Prostate gland (tissue), 2 donors: Measurements from ENCODE around the gene RORC. TPM values are rescaled to one million over a fixed set of nuclear protein-coding genes. Genes with fewer than 3 reads are reported as not detected.
"Not testable (repeated sequence)": the region's sequence is repeated elsewhere in the genome, so short reads cannot be mapped to it uniquely, and the experiment has no call there.

Source experiments
- DNase-seq: peaks from one replicate; pipeline ENCODE4 v3.0.0-alpha.2; 2019; ENCODE audit warnings: low spot score
- H3K27ac ChIP-seq, 2 donors: fragments of 200-600 bp; sonication (generic); 2 replicates each; pipeline ENCODE4 v1.5.1; 2017 to 2019
- H3K27me3 ChIP-seq: fragments of 200-600 bp; sonication (generic); replicated peaks from 2 replicates; pipeline ENCODE4 v1.5.1; 2019; ENCODE audit not compliant: insufficient read depth
- H3K36me3 ChIP-seq, 2 donors: fragments of 200-600 bp; sonication (generic); 1 replicate in 1 of 2; 2 replicates in 1 of 2; pipeline versions ENCODE4 v1.5.1 to v1.8.1; 2017 to 2019
- H3K4me1 ChIP-seq: fragments of 200-600 bp; sonication (generic); replicated peaks from 2 replicates; pipeline ENCODE4 v1.5.1; 2019
- H3K4me3 ChIP-seq, 2 donors: fragments of 200-600 bp; sonication (generic); 2 replicates each; pipeline ENCODE4 v1.5.1; 2017 to 2019
- H3K9me3 ChIP-seq: fragments of 200-600 bp; sonication (generic); 2 replicates; pipeline ENCODE4 v1.5.1; 2017
- CTCF ChIP-seq, 4 experiments: fragments of 200-600 bp in 2 of 4; fragments of 450-650 bp in 2 of 4; sonication (generic) in 2 of 4; IDR thresholded peaks; 1 replicate in 3 of 4; 2 replicates in 1 of 4; pipeline ENCODE4 v1.5.1; 2016 to 2019; ENCODE audit warnings: antibody characterized with exemption in 4 of 4, mild to moderate bottlenecking in 2 of 4, moderate library complexity in 2 of 4
- POLR2A ChIP-seq: fragments of 450-650 bp; IDR thresholded peaks from one replicate; pipeline ENCODE4 v1.6.1; 2016; ENCODE audit warnings: antibody characterized with exemption, mild to moderate bottlenecking
- POLR2AphosphoS5 ChIP-seq: sonication (generic); formaldehyde crosslinking; IDR thresholded peaks from one replicate; pipeline ENCODE4 v1.6.1; 2017; ENCODE audit warnings: antibody characterized with exemption
- WGBS: methylation state at CpG from one replicate; pipeline ENCODE4 v1.1.5; 2018; 5-methylcytosine and 5-hydroxymethylcytosine counted together
- intact Hi-C: fragments of 100-400 bp; cut with DNase I; formaldehyde crosslinking; loops from one replicate; pipeline ENCODE4 v1.14.2; 2022
- total RNA-seq, 2 donors: library from RNA; depleted of rRNA; stranded (reverse); fragments of >200 nt; gene quantifications; one replicate each; pipeline ENCODE4 v1.1.0, GENCODE V29; 2016

Gene RORC
- total RNA-seq, 2 donors from 2014 or later: 51.8 to 73.2 TPM

- Histone ChIP-seq H3K9me3 (no peaks in the 10 kb centered on the region), H3K4me1 (no peaks in the 10 kb centered on the region), H3K27me3 (no peaks in the 10 kb centered on the region), H3K4me3 (no peak overlapping the region), H3K36me3 (no peaks in the 10 kb centered on the region), H3K27ac (no peak overlapping the region)
- intact Hi-C loops: no loop called here
- TF ChIP-seq POLR2A (no peak), CTCF (IDR thresholded peaks at IDR 0.05) (no peak), POLR2AphosphoS5 (no peak)
- WGBS: 98% methylated on average over 3 of the region's 3 CpGs
- no peak for DNase-seq
Observed at GRCh38 chr1:151776665-151777062, 54.9 kb downstream of the RORC start.

GRCh38 chr1:151775894-151776664 lies 55.5 kb downstream of the RORC start:
- intact Hi-C loops: no loop called here
- no peak overlapping the region for H3K27ac ChIP-seq
- H3K27me3 ChIP-seq: no peaks in the 10 kb centered on the region
- no peaks in the 10 kb centered on the region for H3K36me3 ChIP-seq
- no peak for DNase-seq
- no peaks in the 10 kb centered on the region for H3K9me3 ChIP-seq
- no peak for TF ChIP-seq POLR2A
- no peak for TF ChIP-seq POLR2AphosphoS5
- no peak for TF ChIP-seq CTCF (IDR thresholded peaks at IDR 0.05)
- H3K4me3 ChIP-seq: no peak overlapping the region
- 94% methylated on average over 7 of the region's 7 CpGs for WGBS
- no peaks in the 10 kb centered on the region for H3K4me1 ChIP-seq

GRCh38 chr1:151774256-151774922 lies 57.2 kb downstream of the RORC start:
- 88% methylated on average over 3 of the region's 3 CpGs for WGBS
- intact Hi-C loops: no loop called here
- H3K36me3 ChIP-seq: no peaks in the 10 kb centered on the region

DNA sequence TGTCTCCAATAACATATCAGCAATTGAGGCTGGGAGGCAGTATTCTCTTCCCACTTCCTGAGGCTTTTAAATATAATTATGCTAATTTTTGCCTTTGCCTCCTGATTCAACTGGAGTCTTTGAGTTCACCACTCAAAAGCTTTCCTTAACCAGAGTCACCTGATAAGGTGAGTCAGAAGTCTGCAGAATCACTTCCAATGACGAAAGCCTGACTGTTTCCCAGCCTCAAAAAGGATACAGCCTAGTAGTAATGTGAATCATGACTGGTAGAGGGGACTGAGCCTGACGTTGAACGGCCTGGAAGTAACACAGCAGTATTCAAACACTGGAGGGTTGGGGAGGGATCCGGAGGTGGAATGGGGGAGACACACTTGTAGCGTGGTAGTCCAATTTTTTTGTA lies 57.9 kb downstream of the RORC start:
- intact Hi-C loops: no loop called here
- DNase-seq: no peak
- no peaks in the 10 kb centered on the region for H3K36me3 ChIP-seq

More at GRCh38 chr1:151774256-151774922, 57.2 kb downstream of the RORC start:
- no peak for DNase-seq
- no peaks in the 10 kb centered on the region for H3K9me3 ChIP-seq
- no peak overlapping the region for H3K27ac ChIP-seq
- H3K4me3 ChIP-seq: no peak overlapping the region
- no peaks in the 10 kb centered on the region for H3K27me3 ChIP-seq
- TF ChIP-seq POLR2A (no peak), POLR2AphosphoS5 (no peak), CTCF (IDR thresholded peaks at IDR 0.05) (no peak)
- H3K4me1 ChIP-seq: no peaks in the 10 kb centered on the region

DNA sequence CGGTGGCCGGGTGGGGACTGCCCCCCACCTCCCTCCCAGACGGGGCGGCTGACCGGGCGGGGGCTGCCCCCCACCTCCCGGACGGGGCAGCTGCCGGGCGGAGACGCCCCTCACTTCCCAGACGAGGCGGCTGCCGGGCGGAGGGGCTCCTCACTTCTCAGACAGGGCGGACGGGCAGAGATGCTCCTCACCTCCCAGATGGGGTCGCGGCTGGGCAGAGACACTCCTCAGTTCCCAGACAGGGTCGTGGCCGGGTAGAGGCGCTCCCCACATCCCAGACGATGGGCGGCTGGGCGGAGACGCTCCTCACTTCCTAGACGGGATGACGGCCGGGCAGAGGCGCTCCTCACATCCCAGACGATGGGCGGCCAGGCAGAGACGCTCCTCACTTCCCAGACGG lies 62.3 kb downstream of the RORC start:
- peaks cover 10% of the 10 kb centered on the region for H3K4me1 ChIP-seq
- H3K4me3 ChIP-seq, intact Hi-C loops, H3K9me3 ChIP-seq, H3K36me3 ChIP-seq, DNase-seq, H3K27me3 ChIP-seq: not testable (repeated sequence)
- 94% methylated on average over 14 of the region's 34 CpGs for WGBS
- H3K27ac ChIP-seq: peak overlapping the region in 1 of 2 donors; percentile 19

More for the DNA sequence above, 57.9 kb downstream of the RORC start:
- H3K27me3 ChIP-seq: no peaks in the 10 kb centered on the region
- no peak overlapping the region for H3K4me3 ChIP-seq
- H3K4me1 ChIP-seq: no peaks in the 10 kb centered on the region
- TF ChIP-seq POLR2A (no peak), CTCF (IDR thresholded peaks at IDR 0.05) (no peak), POLR2AphosphoS5 (no peak)
- no peak overlapping the region for H3K27ac ChIP-seq
- H3K9me3 ChIP-seq: no peaks in the 10 kb centered on the region
- 85% methylated on average over 5 of the region's 5 CpGs for WGBS
